Stimulated activated CD4-positive, alpha-beta T cell treated with anti-CD3 and anti-CD28 coated beads, TNF-alpha, amount 100 ng/mL, for 48 hours (primary cell): ENCODE measurements around the gene RAMP3.
A peak's percentile ranks its signal among the peaks of the same experiment; 100 is the strongest.
"Not testable (repeated sequence)": the region's sequence is repeated elsewhere in the genome, so short reads cannot be mapped to it uniquely, and the experiment has no call there.

Experiments
- DNase-seq, 3 donors: peaks; one replicate each; pipeline ENCODE4 v3.0.0-alpha.2; 2020; ENCODE audit warnings: low read depth in 3 of 3

RAMP3 gene

GRCh38 chr7:45157653-45158401, at the start of gene RAMP3:
Gene RAMP3, plus strand, starts transcription at chr7:45157791. Its CDS starts 38 bp downstream, at chr7:45157829.
- DNase-seq: no peak

GRCh38 chr7:45108863-45109262, 48.7 kb upstream of the RAMP3 start:
- no peak for DNase-seq

- peak; percentile 88 to 91 (median 88) for DNase-seq
Measured at GRCh38 chr7:45111298-45112223, 46.0 kb upstream of the RAMP3 start, which contains the start of gene TBRG4. Gene TBRG4, minus strand, starts transcription at chr7:45111697. Its CDS starts 2,460 bp downstream, at chr7:45109237.

GRCh38 chr7:45112648-45113047, 44.9 kb upstream of the RAMP3 start:
- DNase-seq: no peak

GRCh38 chr7:45114257-45114656, 43.3 kb upstream of the RAMP3 start:
- DNase-seq: not testable (repeated sequence)

GRCh38 chr7:45114926-45115325, 42.7 kb upstream of the RAMP3 start:
- DNase-seq: no peak

GRCh38 chr7:45116048-45116447, 41.5 kb upstream of the RAMP3 start:
- no peak for DNase-seq

GRCh38 chr7:45117582-45117981, 40.0 kb upstream of the RAMP3 start:
- no peak for DNase-seq

- DNase-seq: no peak
Measured at GRCh38 chr7:45118292-45118691, 39.3 kb upstream of the RAMP3 start.

GRCh38 chr7:45118889-45119331, 38.7 kb upstream of the RAMP3 start:
- DNase-seq: no peak

GRCh38 chr7:45119550-45119949, 38.0 kb upstream of the RAMP3 start:
- no peak for DNase-seq

- no peak for DNase-seq
Measured at GRCh38 chr7:45122975-45123860, 34.4 kb upstream of the RAMP3 start.

GRCh38 chr7:45123913-45124710, 33.5 kb upstream of the RAMP3 start:
- DNase-seq: no peak

GRCh38 chr7:45125193-45125904, 32.2 kb upstream of the RAMP3 start:
- no peak for DNase-seq

- DNase-seq: no peak
Measured at GRCh38 chr7:45126201-45126600, 31.4 kb upstream of the RAMP3 start.

GRCh38 chr7:45126920-45127319, 30.7 kb upstream of the RAMP3 start:
- DNase-seq: no peak

- no peak for DNase-seq
Measured at GRCh38 chr7:45129181-45129800, 28.3 kb upstream of the RAMP3 start.

GRCh38 chr7:45129906-45130305, 27.7 kb upstream of the RAMP3 start:
- no peak for DNase-seq

GRCh38 chr7:45130910-45131309, 26.7 kb upstream of the RAMP3 start:
- DNase-seq: no peak

GRCh38 chr7:45131891-45132290, 25.7 kb upstream of the RAMP3 start:
- no peak for DNase-seq
